Natural killer cell (primary cell): ENCODE data around the gene UTS2. TPM values are rescaled to one million over a fixed set of nuclear protein-coding genes. Genes with fewer than 3 reads are reported as not detected.

ENCODE experiments used
- ATAC-seq, 3 donors: fragments of 150-1000 bp in 2 of 3; fragments of 200-7000 bp in 1 of 3; cut with Tn5 transposase; 1 replicate in 1 of 3; 2 replicates in 2 of 3; pipeline ENCODE4 v1.10.0; 2021; ENCODE audit warnings: mild to moderate bottlenecking in 2 of 3, moderate library complexity in 2 of 3
- DNase-seq, 2 donors: peaks; one replicate each; pipeline versions ENCODE4 v3.0.0 to v3.0.0-alpha.2; 2013 to 2021; ENCODE audit warnings: mixed read lengths in 1 of 2
- H3K27ac ChIP-seq: one replicate; pipeline ENCODE4 v1.5.1; 2013; ENCODE audit warnings: mild to moderate bottlenecking, low read length
- H3K27me3 ChIP-seq: one replicate; pipeline ENCODE4 v1.6.1; 2013; ENCODE audit warnings: low read length; ENCODE audit not compliant: control insufficient read depth, insufficient read depth
- H3K36me3 ChIP-seq: one replicate; pipeline ENCODE4 v1.6.1; 2013; ENCODE audit warnings: low read length; ENCODE audit not compliant: control insufficient read depth, insufficient read depth
- H3K4me1 ChIP-seq: one replicate; pipeline ENCODE4 v1.6.1; 2013; ENCODE audit warnings: low read length; ENCODE audit not compliant: control insufficient read depth, insufficient read depth
- H3K4me3 ChIP-seq: one replicate; pipeline ENCODE4 v1.5.1; 2013; ENCODE audit warnings: low read length
- H3K9me3 ChIP-seq: one replicate; pipeline ENCODE4 v1.6.1; 2013; ENCODE audit warnings: low read length; ENCODE audit not compliant: control insufficient read depth, insufficient read depth
- H3K27ac Mint-ChIP-seq, 2 donors: one replicate each; pipeline ENCODE4 v1.8.0; 2022; ENCODE audit warnings: mild to moderate bottlenecking in 2 of 2, mixed read lengths in 2 of 2, moderate library complexity in 1 of 2
- H3K27me3 Mint-ChIP-seq, 2 donors: one replicate each; pipeline ENCODE4 v1.8.0; 2022; ENCODE audit warnings: low read depth in 2 of 2, mixed read lengths in 2 of 2
- H3K36me3 Mint-ChIP-seq: one replicate; pipeline ENCODE4 v1.8.0; 2022; ENCODE audit warnings: mixed read lengths
- H3K4me1 Mint-ChIP-seq, 2 donors: one replicate each; pipeline ENCODE4 v1.8.0; 2022; ENCODE audit warnings: mixed read lengths in 2 of 2
- H3K4me3 Mint-ChIP-seq: one replicate; pipeline ENCODE4 v1.8.0; 2022; ENCODE audit warnings: mild to moderate bottlenecking, moderate library complexity, mixed read lengths
- H3K9me3 Mint-ChIP-seq, 2 donors: one replicate each; pipeline ENCODE4 v1.8.0; 2022; ENCODE audit warnings: mixed read lengths in 2 of 2
- CTCF ChIP-seq: fragments of 200-600 bp; IDR thresholded peaks from one replicate; pipeline ENCODE4 v1.8.0; 2022; ENCODE audit warnings: antibody characterized with exemption
- WGBS: methylation state at CpG from one replicate; pipeline ENCODE4 v1.1.7; 2013; ENCODE audit warnings: missing lambda C conversion rate; ENCODE audit not compliant: insufficient coverage; 5-methylcytosine and 5-hydroxymethylcytosine counted together
- intact Hi-C: fragments of 100-400 bp; cut with micrococcal nuclease; formaldehyde crosslinking; loops from one replicate; pipeline ENCODE4 v1.14.2; 2022
- total RNA-seq, 4 donors: library from RNA; stranded (reverse); fragments of 120-200 nt in 1 of 4; gene quantifications; one replicate each; pipeline versions ENCODE4 v1.2.3 to v1.2.4, GENCODE V29; 2013 to 2022

UTS2 gene
- total RNA-seq, 3 donors from 2014 or later (not counting 1 experiment from before 2014, with no cell fraction given), result 3.9 to 7.7 (median 7.5) TPM

- Mint-ChIP-seq H3K9me3 (no peaks in the 10 kb centered on the region), H3K4me3 (no peak overlapping the region), H3K4me1 (no peaks in the 10 kb centered on the region), H3K27ac (no peak overlapping the region), H3K36me3 (no peaks in the 10 kb centered on the region), H3K27me3 (no peaks in the 10 kb centered on the region)
- Histone ChIP-seq H3K9me3 (no peaks in the 10 kb centered on the region), H3K27me3 (no peaks in the 10 kb centered on the region), H3K36me3 (no peaks in the 10 kb centered on the region), H3K4me1 (no peaks in the 10 kb centered on the region), H3K4me3 (no peak overlapping the region), H3K27ac (no peak overlapping the region)
- ATAC-seq (no peak), DNase-seq (no peak)
- 74% methylated on average over 10 of the region's 10 CpGs for WGBS
- no peak for TF ChIP-seq CTCF
- intact Hi-C loops, result no loop called here
These were observed 15.4 kb upstream of the UTS2 start for GRCh38 chr1:7868070-7868780.

GRCh38 chr1:7865978-7866377 is 13.1 kb upstream of the UTS2 start:
- WGBS, result 90% methylated on average over 16 of the region's 16 CpGs
- DNase-seq, result no peak
- Mint-ChIP-seq H3K27me3 (no peaks in the 10 kb centered on the region), H3K27ac (no peak overlapping the region), H3K4me1 (no peaks in the 10 kb centered on the region), H3K9me3 (no peaks in the 10 kb centered on the region), H3K4me3 (no peak overlapping the region), H3K36me3 (no peaks in the 10 kb centered on the region)
- Histone ChIP-seq H3K27me3 (no peaks in the 10 kb centered on the region), H3K9me3 (no peaks in the 10 kb centered on the region), H3K4me1 (no peaks in the 10 kb centered on the region), H3K36me3 (no peaks in the 10 kb centered on the region), H3K4me3 (no peak overlapping the region), H3K27ac (no peak overlapping the region)
- no peak for TF ChIP-seq CTCF
- intact Hi-C loops, result no loop called here
- ATAC-seq, result no peak

- no peaks in the 10 kb centered on the region for H3K27me3 Mint-ChIP-seq
- Histone ChIP-seq H3K27me3 (no peaks in the 10 kb centered on the region), H3K9me3 (no peaks in the 10 kb centered on the region), H3K4me1 (no peaks in the 10 kb centered on the region), H3K4me3 (no peak overlapping the region), H3K36me3 (no peaks in the 10 kb centered on the region), H3K27ac (no peak overlapping the region)
- no peaks in the 10 kb centered on the region for H3K4me1 Mint-ChIP-seq
- ATAC-seq (no peak), DNase-seq (no peak)
- intact Hi-C loops, result no loop called here
- no peak overlapping the region for H3K27ac Mint-ChIP-seq
- H3K9me3 Mint-ChIP-seq, result no peaks in the 10 kb centered on the region
- no peak for TF ChIP-seq CTCF
- WGBS, result 85% methylated on average over 17 of the region's 17 CpGs
- no peak overlapping the region for H3K4me3 Mint-ChIP-seq
- no peaks in the 10 kb centered on the region for H3K36me3 Mint-ChIP-seq
These were observed 11.0 kb upstream of the UTS2 start for GRCh38 chr1:7863756-7864328.
